ENCODE results near the gene YTHDC2. TPM values are rescaled to one million over a fixed set of nuclear protein-coding genes. Genes with fewer than 3 reads are reported as not detected.
"Not testable (repeated sequence)": the region's sequence is repeated elsewhere in the genome, so short reads cannot be mapped to it uniquely, and the experiment has no call there.

The YTHDC2 gene
- total RNA-seq, 1 donor from 2014 or later: 28.6 TPM

DNA sequence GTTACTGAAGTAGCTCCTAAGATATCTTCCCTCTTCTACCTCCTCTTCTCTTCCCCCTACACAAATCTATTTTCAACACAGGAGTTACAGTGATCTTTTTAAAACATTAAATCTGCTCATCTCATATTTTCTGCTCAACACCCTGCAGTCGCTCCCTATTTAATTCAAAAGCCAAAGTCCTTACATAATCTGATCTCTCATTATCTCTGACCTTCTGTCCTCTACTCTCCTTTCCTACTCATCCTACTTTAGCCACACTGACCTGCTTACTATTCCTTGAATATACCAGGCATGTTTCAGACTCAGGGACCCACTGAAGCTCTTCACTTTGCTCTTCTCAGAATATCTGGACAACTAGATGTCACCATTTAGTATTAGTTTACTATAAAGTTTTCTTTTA, 87.9 kb downstream of the YTHDC2 start:
- H3K36me3 Mint-ChIP-seq (ENCODE audit: low read depth, unreplicated experiment): no peaks in the 10 kb centered on the region
- no peaks in the 10 kb centered on the region for H3K27me3 Mint-ChIP-seq (ENCODE audit: unreplicated experiment)
- H3K9me3 Mint-ChIP-seq (ENCODE audit: unreplicated experiment): no peaks in the 10 kb centered on the region
- peaks cover 5% of the 10 kb centered on the region for H3K4me1 Mint-ChIP-seq (ENCODE audit: unreplicated experiment)
- DNase-seq (ENCODE audit: low spot score): no peak
- TF ChIP-seq, protein P1, sequence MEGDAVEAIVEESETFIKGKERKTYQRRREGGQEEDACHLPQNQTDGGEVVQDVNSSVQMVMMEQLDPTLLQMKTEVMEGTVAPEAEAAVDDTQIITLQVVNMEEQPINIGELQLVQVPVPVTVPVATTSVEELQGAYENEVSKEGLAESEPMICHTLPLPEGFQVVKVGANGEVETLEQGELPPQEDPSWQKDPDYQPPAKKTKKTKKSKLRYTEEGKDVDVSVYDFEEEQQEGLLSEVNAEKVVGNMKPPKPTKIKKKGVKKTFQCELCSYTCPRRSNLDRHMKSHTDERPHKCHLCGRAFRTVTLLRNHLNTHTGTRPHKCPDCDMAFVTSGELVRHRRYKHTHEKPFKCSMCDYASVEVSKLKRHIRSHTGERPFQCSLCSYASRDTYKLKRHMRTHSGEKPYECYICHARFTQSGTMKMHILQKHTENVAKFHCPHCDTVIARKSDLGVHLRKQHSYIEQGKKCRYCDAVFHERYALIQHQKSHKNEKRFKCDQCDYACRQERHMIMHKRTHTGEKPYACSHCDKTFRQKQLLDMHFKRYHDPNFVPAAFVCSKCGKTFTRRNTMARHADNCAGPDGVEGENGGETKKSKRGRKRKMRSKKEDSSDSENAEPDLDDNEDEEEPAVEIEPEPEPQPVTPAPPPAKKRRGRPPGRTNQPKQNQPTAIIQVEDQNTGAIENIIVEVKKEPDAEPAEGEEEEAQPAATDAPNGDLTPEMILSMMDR (IDR thresholded peaks at IDR 0.05; ENCODE audit: unreplicated experiment): no peak
- H3K27ac Mint-ChIP-seq (ENCODE audit: unreplicated experiment): no peak overlapping the region
- no peak overlapping the region for H3K4me3 Mint-ChIP-seq (ENCODE audit: unreplicated experiment)

GRCh38 chr5:113603246-113603645, 89.8 kb downstream of the YTHDC2 start:
- not testable (repeated sequence) for H3K27me3 Mint-ChIP-seq (ENCODE audit: unreplicated experiment); H3K9me3 Mint-ChIP-seq (ENCODE audit: unreplicated experiment); H3K36me3 Mint-ChIP-seq (ENCODE audit: low read depth, unreplicated experiment); DNase-seq (ENCODE audit: low spot score); H3K4me3 Mint-ChIP-seq (ENCODE audit: unreplicated experiment); H3K27ac Mint-ChIP-seq (ENCODE audit: unreplicated experiment)
- H3K4me1 Mint-ChIP-seq (ENCODE audit: unreplicated experiment): peaks cover 10% of the 10 kb centered on the region

DNA sequence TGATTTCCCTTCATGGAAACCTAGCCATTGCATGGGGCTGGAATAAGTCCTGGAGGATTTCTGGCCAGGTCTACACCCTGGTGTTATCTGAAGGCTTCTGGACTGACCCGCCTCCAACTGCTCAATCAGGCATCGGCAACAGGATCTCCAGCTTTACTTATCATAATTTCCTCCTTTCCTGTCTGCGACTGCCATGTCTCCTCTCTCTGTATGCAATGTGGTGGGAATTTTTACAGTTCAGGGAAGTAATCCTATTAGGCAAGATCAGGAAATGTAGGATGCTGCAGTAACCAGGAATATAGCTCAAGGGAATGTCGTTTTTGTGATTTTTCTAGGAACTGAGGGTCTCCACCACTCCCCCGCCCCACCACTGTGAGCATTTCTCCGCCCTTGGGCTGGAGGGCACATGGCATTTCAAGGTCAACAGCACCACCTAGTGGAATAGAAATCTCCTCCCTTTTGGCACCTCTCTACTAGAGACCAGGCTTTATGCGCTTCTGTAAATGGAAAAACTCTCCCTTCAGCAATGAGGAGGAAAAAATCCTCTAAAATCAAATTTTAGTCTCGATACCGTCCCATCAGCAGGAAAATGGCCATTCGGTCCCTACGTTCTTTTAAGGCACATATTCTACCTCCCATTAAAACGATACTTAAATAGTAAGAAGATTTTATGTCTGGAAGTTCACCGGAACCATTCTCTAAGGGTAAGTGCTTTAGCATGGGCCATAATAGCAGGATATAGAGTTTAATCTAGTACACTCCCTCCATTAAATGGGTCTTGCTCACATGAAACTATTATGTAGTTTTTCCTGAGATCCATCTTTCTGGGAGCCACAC, 93.0 kb downstream of the YTHDC2 start:
- H3K27me3 Mint-ChIP-seq (ENCODE audit: unreplicated experiment): no peaks in the 10 kb centered on the region
- peak; percentile 66 for DNase-seq (ENCODE audit: low spot score)
- TF ChIP-seq, protein P1 (IDR thresholded peaks at IDR 0.05; ENCODE audit: unreplicated experiment): peak; percentile 74
- H3K4me3 Mint-ChIP-seq (ENCODE audit: unreplicated experiment): no peak overlapping the region
- H3K9me3 Mint-ChIP-seq (ENCODE audit: unreplicated experiment): no peaks in the 10 kb centered on the region
- peaks cover 10% of the 10 kb centered on the region for H3K4me1 Mint-ChIP-seq (ENCODE audit: unreplicated experiment)
- no peak overlapping the region for H3K27ac Mint-ChIP-seq (ENCODE audit: unreplicated experiment)
- H3K36me3 Mint-ChIP-seq (ENCODE audit: low read depth, unreplicated experiment): no peaks in the 10 kb centered on the region

DNA sequence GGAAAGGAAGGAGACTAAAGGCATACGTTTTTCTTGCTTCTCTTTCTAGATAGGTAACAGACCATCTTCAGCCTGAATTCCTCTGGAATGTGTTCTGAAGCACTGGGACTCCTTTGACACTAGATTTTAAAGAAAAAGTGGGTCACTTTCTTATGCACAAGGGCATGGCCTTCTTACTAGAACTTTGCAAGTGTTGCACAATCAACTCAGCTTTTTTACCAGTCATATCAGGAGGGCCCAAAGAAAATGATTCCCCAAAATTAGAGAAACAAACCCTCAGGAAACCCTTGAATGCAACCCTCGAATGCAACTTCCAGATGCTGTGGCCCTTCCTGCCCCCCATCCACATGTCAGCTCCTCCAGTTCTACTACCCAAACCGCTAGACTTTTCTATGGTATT, 93.9 kb downstream of the YTHDC2 start:
- H3K36me3 Mint-ChIP-seq (ENCODE audit: low read depth, unreplicated experiment): no peaks in the 10 kb centered on the region
- DNase-seq (ENCODE audit: low spot score): no peak

GRCh38 chr5:113608113-113608596, 94.7 kb downstream of the YTHDC2 start:
- Mint-ChIP-seq H3K4me3 (ENCODE audit: unreplicated experiment) (no peak overlapping the region), H3K9me3 (ENCODE audit: unreplicated experiment) (no peaks in the 10 kb centered on the region), H3K27ac (ENCODE audit: unreplicated experiment) (no peak overlapping the region), H3K27me3 (ENCODE audit: unreplicated experiment) (no peaks in the 10 kb centered on the region), H3K36me3 (ENCODE audit: low read depth, unreplicated experiment) (no peaks in the 10 kb centered on the region), H3K4me1 (ENCODE audit: unreplicated experiment) (peaks cover 10% of the 10 kb centered on the region)
- no peak for DNase-seq (ENCODE audit: low spot score)
- TF ChIP-seq, protein P1 (IDR thresholded peaks at IDR 0.05; ENCODE audit: unreplicated experiment): no peak

More for the DNA sequence above, 93.9 kb downstream of the YTHDC2 start:
- TF ChIP-seq, protein P1 (IDR thresholded peaks at IDR 0.05; ENCODE audit: unreplicated experiment): no peak
- Mint-ChIP-seq H3K4me1 (ENCODE audit: unreplicated experiment) (peaks cover 10% of the 10 kb centered on the region), H3K27ac (ENCODE audit: unreplicated experiment) (no peak overlapping the region), H3K9me3 (ENCODE audit: unreplicated experiment) (no peaks in the 10 kb centered on the region), H3K4me3 (ENCODE audit: unreplicated experiment) (no peak overlapping the region), H3K27me3 (ENCODE audit: unreplicated experiment) (no peaks in the 10 kb centered on the region)

Data from endothelial cell (in vitro differentiated cells).